ENCODE measurements around the gene YWHAQ.

Gene YWHAQ

DNA sequence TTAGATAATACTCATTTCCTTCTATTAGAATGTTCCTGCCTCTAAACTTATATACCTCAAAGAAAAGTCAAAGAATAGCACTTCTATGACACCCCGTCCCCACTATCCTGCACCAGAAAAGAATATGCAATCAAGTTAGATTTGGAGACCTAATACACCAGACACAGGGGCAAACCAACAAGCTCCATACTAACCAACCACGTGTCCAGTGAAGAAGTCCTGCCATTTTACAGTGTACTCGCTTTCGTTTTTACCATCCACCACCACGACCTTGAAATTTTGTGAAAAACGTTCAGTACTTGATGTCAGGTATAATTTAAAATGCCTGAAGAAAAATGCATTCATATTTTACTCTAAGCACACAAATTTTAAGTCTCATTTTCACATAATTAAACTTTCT, 94.3 kb downstream of the YWHAQ start:
- no peaks in the 10 kb centered on the region for H3K4me1 ChIP-seq (ENCODE audit: control insufficient read depth, low read depth, low read length)
- H3K36me3 ChIP-seq (ENCODE audit: control insufficient read depth, low read depth, low read length), result peaks cover 8% of the 10 kb centered on the region

DNA sequence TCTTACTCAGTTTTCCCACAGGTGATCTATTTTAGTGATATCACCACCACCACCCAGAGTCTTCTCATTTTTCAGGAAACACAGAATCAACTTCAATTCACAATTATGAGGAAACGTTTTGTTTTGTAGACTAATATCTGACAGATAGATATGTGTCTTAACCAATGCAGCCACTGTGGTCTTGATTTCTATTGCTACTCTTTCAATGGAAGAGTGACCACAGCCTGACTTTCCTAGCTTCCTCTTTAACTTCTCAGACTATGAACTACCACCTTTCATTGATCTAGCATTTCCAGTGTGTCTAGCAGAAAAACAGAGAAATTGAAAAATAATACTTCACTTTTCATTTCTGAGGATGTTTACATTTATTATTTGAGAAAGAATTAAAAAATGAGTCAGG, 95.6 kb downstream of the YWHAQ start:
- Histone ChIP-seq H3K9me3 (ENCODE audit: control insufficient read depth, low read depth, low read length) (no peaks in the 10 kb centered on the region), H3K9ac (ENCODE audit: low read length) (no peak overlapping the region), H3K4me1 (ENCODE audit: control insufficient read depth, low read depth, low read length) (no peaks in the 10 kb centered on the region), H3K36me3 (ENCODE audit: control insufficient read depth, low read depth, low read length) (peaks cover 8% of the 10 kb centered on the region), H3K27me3 (ENCODE audit: control insufficient read depth, insufficient read depth, low read length) (no peaks in the 10 kb centered on the region), H3K27ac (ENCODE audit: low read length) (no peak overlapping the region), H3K4me3 (ENCODE audit: low read length) (no peak overlapping the region)

More for the DNA sequence above, 94.3 kb downstream of the YWHAQ start:
- no peak overlapping the region for H3K9ac ChIP-seq (ENCODE audit: low read length)
- H3K27ac ChIP-seq (ENCODE audit: low read length), result no peak overlapping the region
- H3K27me3 ChIP-seq (ENCODE audit: control insufficient read depth, insufficient read depth, low read length), result no peaks in the 10 kb centered on the region
- H3K9me3 ChIP-seq (ENCODE audit: control insufficient read depth, low read depth, low read length), result no peaks in the 10 kb centered on the region
- no peak overlapping the region for H3K4me3 ChIP-seq (ENCODE audit: low read length)

Data from iPS-18a (cell line).